IPS-18a (cell line): ENCODE results near the gene EPHA4.

Experiments used
- H3K27ac ChIP-seq: one replicate; pipeline ENCODE4 v1.5.1; 2013; ENCODE audit warnings: low read length
- H3K27me3 ChIP-seq: one replicate; pipeline ENCODE4 v1.6.1; 2013; ENCODE audit warnings: mild to moderate bottlenecking, low read length; ENCODE audit not compliant: control insufficient read depth, insufficient read depth
- H3K36me3 ChIP-seq: one replicate; pipeline ENCODE4 v1.6.1; 2013; ENCODE audit warnings: low read depth, low read length; ENCODE audit not compliant: control insufficient read depth
- H3K4me1 ChIP-seq: one replicate; pipeline ENCODE4 v1.6.1; 2013; ENCODE audit warnings: low read depth, low read length; ENCODE audit not compliant: control insufficient read depth
- H3K4me3 ChIP-seq: one replicate; pipeline ENCODE4 v1.5.1; 2013; ENCODE audit warnings: low read length
- H3K9ac ChIP-seq: one replicate; pipeline ENCODE4 v1.6.1; 2013; ENCODE audit warnings: mild to moderate bottlenecking, low read length, moderate library complexity
- H3K9me3 ChIP-seq: one replicate; pipeline ENCODE4 v1.6.1; 2013; ENCODE audit warnings: low read depth, low read length; ENCODE audit not compliant: control insufficient read depth

Gene EPHA4

GRCh38 chr2:221381928-221382488 lies 190.1 kb downstream of the EPHA4 start:
- H3K27ac ChIP-seq, result no peak overlapping the region

GRCh38 chr2:221380686-221381085 lies 191.4 kb downstream of the EPHA4 start:
- Histone ChIP-seq H3K4me3 (no peak overlapping the region), H3K4me1 (peaks cover 3% of the 10 kb centered on the region), H3K27ac (no peak overlapping the region), H3K9me3 (no peaks in the 10 kb centered on the region), H3K9ac (no peak overlapping the region), H3K27me3 (no peaks in the 10 kb centered on the region), H3K36me3 (no peaks in the 10 kb centered on the region)

More at GRCh38 chr2:221381928-221382488, 190.1 kb downstream of the EPHA4 start:
- H3K4me1 ChIP-seq, result peaks cover 3% of the 10 kb centered on the region
- H3K27me3 ChIP-seq, result no peaks in the 10 kb centered on the region
- no peaks in the 10 kb centered on the region for H3K36me3 ChIP-seq
- no peak overlapping the region for H3K4me3 ChIP-seq
- no peaks in the 10 kb centered on the region for H3K9me3 ChIP-seq
- no peak overlapping the region for H3K9ac ChIP-seq

- no peaks in the 10 kb centered on the region for H3K9me3 ChIP-seq
- H3K9ac ChIP-seq, result no peak overlapping the region
- H3K27ac ChIP-seq, result no peak overlapping the region
- H3K4me1 ChIP-seq, result peaks cover 3% of the 10 kb centered on the region
- H3K4me3 ChIP-seq, result no peak overlapping the region
- no peaks in the 10 kb centered on the region for H3K36me3 ChIP-seq
- no peaks in the 10 kb centered on the region for H3K27me3 ChIP-seq
Measured at GRCh38 chr2:221380062-221380461, 192.0 kb downstream of the EPHA4 start.

GRCh38 chr2:221377597-221377996 lies 194.5 kb downstream of the EPHA4 start:
- H3K27ac ChIP-seq, result no peak overlapping the region
- no peaks in the 10 kb centered on the region for H3K27me3 ChIP-seq
- H3K9ac ChIP-seq, result no peak overlapping the region
- H3K4me3 ChIP-seq, result no peak overlapping the region
- H3K4me1 ChIP-seq, result peaks cover 8% of the 10 kb centered on the region
- H3K9me3 ChIP-seq, result no peaks in the 10 kb centered on the region
- no peaks in the 10 kb centered on the region for H3K36me3 ChIP-seq

GRCh38 chr2:221377066-221377465 lies 195.0 kb downstream of the EPHA4 start:
- H3K27ac ChIP-seq, result no peak overlapping the region
- H3K9me3 ChIP-seq, result no peaks in the 10 kb centered on the region
- H3K4me3 ChIP-seq, result no peak overlapping the region
- no peaks in the 10 kb centered on the region for H3K27me3 ChIP-seq
- peaks cover 12% of the 10 kb centered on the region for H3K4me1 ChIP-seq
- H3K9ac ChIP-seq, result no peak overlapping the region
- no peaks in the 10 kb centered on the region for H3K36me3 ChIP-seq

GRCh38 chr2:221374234-221374633 lies 197.9 kb downstream of the EPHA4 start:
- H3K4me3 ChIP-seq, result no peak overlapping the region
- no peak overlapping the region for H3K9ac ChIP-seq
- peaks cover 14% of the 10 kb centered on the region for H3K4me1 ChIP-seq
- no peak overlapping the region for H3K27ac ChIP-seq
- H3K9me3 ChIP-seq, result no peaks in the 10 kb centered on the region
- no peaks in the 10 kb centered on the region for H3K27me3 ChIP-seq
- H3K36me3 ChIP-seq, result no peaks in the 10 kb centered on the region

- no peak overlapping the region for H3K4me3 ChIP-seq
Measured at GRCh38 chr2:221372907-221373306, 199.2 kb downstream of the EPHA4 start.

GRCh38 chr2:221372159-221372884 lies 199.8 kb downstream of the EPHA4 start:
- Histone ChIP-seq H3K27ac (no peak overlapping the region), H3K4me3 (peak overlapping the region; percentile 45), H3K4me1 (peaks cover 14% of the 10 kb centered on the region), H3K27me3 (no peaks in the 10 kb centered on the region), H3K9me3 (no peaks in the 10 kb centered on the region), H3K9ac (peak overlapping the region; percentile 56), H3K36me3 (no peaks in the 10 kb centered on the region)

More at GRCh38 chr2:221372907-221373306, 199.2 kb downstream of the EPHA4 start:
- H3K36me3 ChIP-seq, result no peaks in the 10 kb centered on the region
- H3K9me3 ChIP-seq, result no peaks in the 10 kb centered on the region
- H3K4me1 ChIP-seq, result peaks cover 14% of the 10 kb centered on the region
- H3K27ac ChIP-seq, result no peak overlapping the region
- H3K9ac ChIP-seq, result no peak overlapping the region
- no peaks in the 10 kb centered on the region for H3K27me3 ChIP-seq

GRCh38 chr2:221371347-221371746 lies 200.8 kb downstream of the EPHA4 start:
- H3K4me1 ChIP-seq, result peaks cover 14% of the 10 kb centered on the region
- no peak overlapping the region for H3K27ac ChIP-seq
- H3K36me3 ChIP-seq, result no peaks in the 10 kb centered on the region
- H3K9ac ChIP-seq, result no peak overlapping the region
- no peaks in the 10 kb centered on the region for H3K9me3 ChIP-seq
- H3K27me3 ChIP-seq, result no peaks in the 10 kb centered on the region
- H3K4me3 ChIP-seq, result no peak overlapping the region

- H3K27me3 ChIP-seq, result no peaks in the 10 kb centered on the region
- no peak overlapping the region for H3K27ac ChIP-seq
- H3K4me3 ChIP-seq, result no peak overlapping the region
- no peaks in the 10 kb centered on the region for H3K9me3 ChIP-seq
- H3K36me3 ChIP-seq, result no peaks in the 10 kb centered on the region
- H3K4me1 ChIP-seq, result peaks cover 14% of the 10 kb centered on the region
- H3K9ac ChIP-seq, result no peak overlapping the region
Measured at GRCh38 chr2:221370857-221371211, 201.3 kb downstream of the EPHA4 start.

GRCh38 chr2:221370076-221370856 lies 201.8 kb downstream of the EPHA4 start:
- H3K36me3 ChIP-seq, result no peaks in the 10 kb centered on the region
- H3K4me3 ChIP-seq, result no peak overlapping the region
- H3K4me1 ChIP-seq, result peaks cover 14% of the 10 kb centered on the region

More at GRCh38 chr2:221370076-221370856, 201.8 kb downstream of the EPHA4 start:
- Histone ChIP-seq H3K9ac (no peak overlapping the region), H3K27ac (no peak overlapping the region), H3K27me3 (no peaks in the 10 kb centered on the region), H3K9me3 (no peaks in the 10 kb centered on the region)
